K562 (cell line): ENCODE data around the gene AKAP6.

Experiments used
- ATF2 ChIP-seq: sonication (generic); formaldehyde crosslinking; IDR thresholded peaks from 2 replicates; pipeline ENCODE4 v1.8.1; 2022; ENCODE audit warnings: missing genetic modification reagents
- HMGXB4 ChIP-seq: sonication (generic); formaldehyde crosslinking; IDR thresholded peaks from 2 replicates; pipeline ENCODE4 v1.8.1; 2023; ENCODE audit warnings: mild to moderate bottlenecking, missing genetic modification reagents
- JUN ChIP-seq, 2 experiments: sonication (generic) in 1 of 2; formaldehyde crosslinking in 1 of 2; IDR thresholded peaks; 2 replicates each; pipeline versions ENCODE4 v1.6.1 to v1.8.0; 2012 to 2022; ENCODE audit warnings: borderline replicate concordance in 2 of 2, mild to moderate bottlenecking in 2 of 2, improper control_type of control experiment in 1 of 2, low read depth in 1 of 2, low read length in 1 of 2, missing genetic modification reagents in 1 of 2
- MYC ChIP-seq, 2 experiments: fragments of 250-450 bp in 1 of 2; sonication (Bioruptor Pico) in 1 of 2; IDR thresholded peaks; 2 replicates each; pipeline versions ENCODE4 v1.5.1 to v1.6.1; 2012 to 2021; ENCODE audit warnings: low read depth in 2 of 2, borderline replicate concordance in 1 of 2, improper control_type of control experiment in 1 of 2, low read length in 1 of 2, mild to moderate bottlenecking in 1 of 2, moderate library complexity in 1 of 2
- NFYB ChIP-seq: IDR thresholded peaks from 2 replicates; pipeline ENCODE4 v1.6.1; 2011; ENCODE audit warnings: mild to moderate bottlenecking, moderate library complexity; ENCODE audit not compliant: insufficient read length; ENCODE audit errors: extremely low read depth
- NR2C1 ChIP-seq, 2 experiments: fragments of 450-650 bp; IDR thresholded peaks; 2 replicates each; pipeline ENCODE4 v1.6.1; 2017; ENCODE audit warnings: mild to moderate bottlenecking in 2 of 2, antibody characterized with exemption in 1 of 2, inconsistent platforms in 1 of 2, missing compliant biosample characterization in 1 of 2, missing genetic modification characterization in 1 of 2
- REST ChIP-seq, 2 experiments: fragments of 450-650 bp; formaldehyde crosslinking in 1 of 2; IDR thresholded peaks; 2 replicates each; pipeline versions ENCODE4 v1.4.0 to v1.6.1; 2014 to 2020; ENCODE audit warnings: mild to moderate bottlenecking in 2 of 2, borderline replicate concordance in 1 of 2, low read depth in 1 of 2
- VEZF1 ChIP-seq: fragments of 200-800 bp; sonication (Bioruptor generic); IDR thresholded peaks from 2 replicates; pipeline ENCODE4 v1.6.1; 2017; ENCODE audit warnings: missing genetic modification characterization, missing compliant biosample characterization
- ZBTB34 ChIP-seq: fragments of 250-450 bp; sonication (Bioruptor Pico); IDR thresholded peaks from 2 replicates; pipeline ENCODE4 v1.8.0; 2021; ENCODE audit warnings: mild to moderate bottlenecking, moderate library complexity
- ZNF121 ChIP-seq: sonication (generic); formaldehyde crosslinking; conservative IDR thresholded peaks from 2 replicates; pipeline ENCODE4 v1.8.0; 2022; ENCODE audit warnings: missing genetic modification reagents
- ZNF263 ChIP-seq: sonication (generic); formaldehyde crosslinking; IDR thresholded peaks from 2 replicates; pipeline ENCODE4 v1.8.0; 2022; ENCODE audit warnings: mild to moderate bottlenecking, missing genetic modification reagents, borderline replicate concordance
- TF ChIP-seq, protein P1 (sequence below), 3 experiments: IDR thresholded peaks in 2 of 3; conservative IDR thresholded peaks in 1 of 3; 2 replicates each; pipeline ENCODE4 v1.5.1; 2011 to 2012; ENCODE audit warnings: low read length in 3 of 3, mild to moderate bottlenecking in 3 of 3, control low read depth in 2 of 3, improper control_type of control experiment in 1 of 3, inconsistent platforms in 1 of 3, low read depth in 1 of 3, mixed read lengths in 1 of 3, moderate library complexity in 1 of 3; ENCODE audit not compliant: insufficient read depth in 2 of 3
- TF ChIP-seq, protein P2 (sequence below), 2 experiments: IDR thresholded peaks; 2 replicates each; pipeline ENCODE4 v1.6.1; 2011; ENCODE audit warnings: borderline replicate concordance in 1 of 2, control low read depth in 1 of 2, low read depth in 1 of 2, low read length in 1 of 2, mild to moderate bottlenecking in 1 of 2, mixed read lengths in 1 of 2, moderate library complexity in 1 of 2; ENCODE audit not compliant: insufficient read depth in 1 of 2, insufficient read length in 1 of 2, poor library complexity in 1 of 2, severe bottlenecking in 1 of 2; ENCODE audit errors: extremely low read depth in 1 of 2

GRCh38 chr14:32561520-32561919, 232.4 kb downstream of the AKAP6 start:
- TF ChIP-seq ZBTB34 (CRISPR knock-in tag) (no peak), MYC (IDR thresholded peaks at IDR 0.05; ENCODE audit: low read depth, low read length) (no peak), MYC (CRISPR knock-in tag; IDR thresholded peaks at IDR 0.05; ENCODE audit: borderline replicate concordance, low read depth) (no peak), ZNF121 (no peak), ZNF263 (CRISPR knock-in tag) (no peak), ATF2 (CRISPR knock-in tag) (no peak), VEZF1 (CRISPR knock-in tag) (no peak), NR2C1 (IDR thresholded peaks at IDR 0.05) (no peak), NR2C1 (tag; IDR thresholded peaks at IDR 0.05) (no peak), JUN (IDR thresholded peaks at IDR 0.05; ENCODE audit: borderline replicate concordance, low read depth, low read length) (no peak), JUN (CRISPR knock-in tag; IDR thresholded peaks at IDR 0.05; ENCODE audit: borderline replicate concordance) (no peak), NFYB (no peak), HMGXB4 (CRISPR knock-in tag) (no peak), REST (IDR thresholded peaks at IDR 0.05; ENCODE audit: borderline replicate concordance) (no peak), REST (CRISPR knock-in tag; IDR thresholded peaks at IDR 0.05; ENCODE audit: low read depth) (no peak)
- TF ChIP-seq, protein P1, sequence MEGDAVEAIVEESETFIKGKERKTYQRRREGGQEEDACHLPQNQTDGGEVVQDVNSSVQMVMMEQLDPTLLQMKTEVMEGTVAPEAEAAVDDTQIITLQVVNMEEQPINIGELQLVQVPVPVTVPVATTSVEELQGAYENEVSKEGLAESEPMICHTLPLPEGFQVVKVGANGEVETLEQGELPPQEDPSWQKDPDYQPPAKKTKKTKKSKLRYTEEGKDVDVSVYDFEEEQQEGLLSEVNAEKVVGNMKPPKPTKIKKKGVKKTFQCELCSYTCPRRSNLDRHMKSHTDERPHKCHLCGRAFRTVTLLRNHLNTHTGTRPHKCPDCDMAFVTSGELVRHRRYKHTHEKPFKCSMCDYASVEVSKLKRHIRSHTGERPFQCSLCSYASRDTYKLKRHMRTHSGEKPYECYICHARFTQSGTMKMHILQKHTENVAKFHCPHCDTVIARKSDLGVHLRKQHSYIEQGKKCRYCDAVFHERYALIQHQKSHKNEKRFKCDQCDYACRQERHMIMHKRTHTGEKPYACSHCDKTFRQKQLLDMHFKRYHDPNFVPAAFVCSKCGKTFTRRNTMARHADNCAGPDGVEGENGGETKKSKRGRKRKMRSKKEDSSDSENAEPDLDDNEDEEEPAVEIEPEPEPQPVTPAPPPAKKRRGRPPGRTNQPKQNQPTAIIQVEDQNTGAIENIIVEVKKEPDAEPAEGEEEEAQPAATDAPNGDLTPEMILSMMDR (IDR thresholded peaks at IDR 0.05 in 2 of 3, conservative IDR thresholded peaks at IDR 0.05 in 1 of 3; ENCODE audit: insufficient read depth in 2 of 3, low read depth in 1 of 3, low read length in 3 of 3) = no peak
- TF ChIP-seq, protein P2, sequence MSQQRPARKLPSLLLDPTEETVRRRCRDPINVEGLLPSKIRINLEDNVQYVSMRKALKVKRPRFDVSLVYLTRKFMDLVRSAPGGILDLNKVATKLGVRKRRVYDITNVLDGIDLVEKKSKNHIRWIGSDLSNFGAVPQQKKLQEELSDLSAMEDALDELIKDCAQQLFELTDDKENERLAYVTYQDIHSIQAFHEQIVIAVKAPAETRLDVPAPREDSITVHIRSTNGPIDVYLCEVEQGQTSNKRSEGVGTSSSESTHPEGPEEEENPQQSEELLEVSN (IDR thresholded peaks at IDR 0.05; ENCODE audit: borderline replicate concordance in 1 of 2, extremely low read depth in 1 of 2, insufficient read depth in 1 of 2, insufficient read length in 1 of 2, low read depth in 1 of 2, low read length in 1 of 2, poor library complexity in 1 of 2, severe bottlenecking in 1 of 2) = no peak
